Cardiac fibroblast (primary cell): ENCODE results near the gene CXCR5.

ENCODE experiments used
- DNase-seq, 2 donors: peaks; one replicate each; pipeline versions ENCODE4 v3.0.0 to v3.0.0-alpha.2; 2010; ENCODE audit warnings: low read depth in 2 of 2
- H3K4me3 ChIP-seq, 2 donors: replicated peaks in 1 of 2; 1 replicate in 1 of 2; 2 replicates in 1 of 2; pipeline ENCODE4 v1.5.1; 2011; ENCODE audit warnings: low read depth in 2 of 2, low read length in 2 of 2, mild to moderate bottlenecking in 2 of 2, moderate library complexity in 1 of 2
- TF ChIP-seq, protein P1 (sequence below): IDR thresholded peaks from one replicate; pipeline ENCODE4 v1.5.1; 2011; ENCODE audit warnings: low read depth, mild to moderate bottlenecking, low read length, inconsistent platforms

CXCR5 gene

DNA sequence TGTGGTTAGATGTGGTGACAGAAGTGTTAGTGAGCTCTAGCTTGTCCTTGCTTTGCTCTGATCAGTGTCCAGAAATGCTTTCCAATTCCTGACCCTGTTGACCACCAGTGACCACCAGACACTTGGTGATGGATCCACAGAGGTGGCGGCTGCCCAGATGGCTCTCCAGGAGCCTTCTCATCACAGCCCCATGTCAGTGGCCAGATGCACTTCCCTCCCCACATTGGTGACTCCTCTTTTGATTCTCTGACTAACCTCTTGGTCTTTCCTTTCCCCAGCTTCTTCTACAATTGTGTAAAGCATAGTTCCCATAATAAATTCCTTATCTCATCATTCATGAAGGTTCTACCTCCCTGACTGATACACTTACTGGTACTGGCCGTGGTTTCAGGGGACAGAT, 40.1 kb upstream of the CXCR5 start:
- H3K4me3 ChIP-seq: no peak overlapping the region
- TF ChIP-seq, protein P1, sequence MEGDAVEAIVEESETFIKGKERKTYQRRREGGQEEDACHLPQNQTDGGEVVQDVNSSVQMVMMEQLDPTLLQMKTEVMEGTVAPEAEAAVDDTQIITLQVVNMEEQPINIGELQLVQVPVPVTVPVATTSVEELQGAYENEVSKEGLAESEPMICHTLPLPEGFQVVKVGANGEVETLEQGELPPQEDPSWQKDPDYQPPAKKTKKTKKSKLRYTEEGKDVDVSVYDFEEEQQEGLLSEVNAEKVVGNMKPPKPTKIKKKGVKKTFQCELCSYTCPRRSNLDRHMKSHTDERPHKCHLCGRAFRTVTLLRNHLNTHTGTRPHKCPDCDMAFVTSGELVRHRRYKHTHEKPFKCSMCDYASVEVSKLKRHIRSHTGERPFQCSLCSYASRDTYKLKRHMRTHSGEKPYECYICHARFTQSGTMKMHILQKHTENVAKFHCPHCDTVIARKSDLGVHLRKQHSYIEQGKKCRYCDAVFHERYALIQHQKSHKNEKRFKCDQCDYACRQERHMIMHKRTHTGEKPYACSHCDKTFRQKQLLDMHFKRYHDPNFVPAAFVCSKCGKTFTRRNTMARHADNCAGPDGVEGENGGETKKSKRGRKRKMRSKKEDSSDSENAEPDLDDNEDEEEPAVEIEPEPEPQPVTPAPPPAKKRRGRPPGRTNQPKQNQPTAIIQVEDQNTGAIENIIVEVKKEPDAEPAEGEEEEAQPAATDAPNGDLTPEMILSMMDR: no peak

GRCh38 chr11:118845369-118845768, 38.3 kb upstream of the CXCR5 start:
- H3K4me3 ChIP-seq: no peak overlapping the region
- peak; percentile 12 to 68 for DNase-seq
- TF ChIP-seq, protein P1: no peak

More for the DNA sequence above, 40.1 kb upstream of the CXCR5 start:
- DNase-seq: no peak

GRCh38 chr11:118846181-118846935, 37.3 kb upstream of the CXCR5 start:
- TF ChIP-seq, protein P1: no peak
- DNase-seq: no peak
- H3K4me3 ChIP-seq: no peak overlapping the region

DNA sequence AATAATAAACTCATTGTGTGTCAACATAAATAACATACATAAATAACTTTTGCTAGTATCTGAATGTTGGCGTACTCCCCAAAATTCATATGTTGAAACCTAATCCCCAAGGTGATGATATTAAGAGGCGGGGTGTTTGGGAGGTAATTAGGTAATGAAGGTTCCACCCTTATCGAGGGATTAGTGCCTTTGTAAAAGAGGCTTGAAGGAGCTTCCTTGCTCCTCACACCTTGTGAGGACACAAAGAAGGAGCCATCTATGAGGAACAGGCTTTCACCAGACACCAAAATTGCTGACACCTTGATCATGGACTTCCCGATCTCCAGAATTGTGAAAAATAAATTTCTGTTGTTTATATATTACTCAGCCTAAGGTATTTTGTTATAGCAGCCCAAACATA, 33.9 kb upstream of the CXCR5 start:
- DNase-seq: no peak
- TF ChIP-seq, protein P1: no peak
- H3K4me3 ChIP-seq: no peak overlapping the region

DNA sequence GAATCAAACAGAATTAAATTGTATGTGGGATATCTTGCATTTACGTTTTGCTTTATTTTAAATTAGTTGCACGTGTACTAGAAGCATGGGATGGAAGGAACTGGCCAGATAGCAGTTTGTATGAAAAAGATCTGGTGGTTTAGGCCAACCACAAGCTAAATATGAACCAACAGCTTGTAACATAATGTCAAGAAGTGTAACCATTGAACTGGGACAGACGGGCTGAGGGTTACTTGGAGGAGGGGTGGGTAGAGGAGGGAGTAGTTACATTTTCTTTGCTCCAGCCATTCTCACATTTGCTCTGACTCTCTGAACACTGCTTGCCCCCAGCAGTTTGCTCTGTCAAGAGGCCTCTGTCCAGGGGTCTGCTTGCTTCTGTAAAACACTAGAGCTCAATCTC, 31.7 kb upstream of the CXCR5 start:
- no peak overlapping the region for H3K4me3 ChIP-seq
- DNase-seq: no peak
- TF ChIP-seq, protein P1: no peak

DNA sequence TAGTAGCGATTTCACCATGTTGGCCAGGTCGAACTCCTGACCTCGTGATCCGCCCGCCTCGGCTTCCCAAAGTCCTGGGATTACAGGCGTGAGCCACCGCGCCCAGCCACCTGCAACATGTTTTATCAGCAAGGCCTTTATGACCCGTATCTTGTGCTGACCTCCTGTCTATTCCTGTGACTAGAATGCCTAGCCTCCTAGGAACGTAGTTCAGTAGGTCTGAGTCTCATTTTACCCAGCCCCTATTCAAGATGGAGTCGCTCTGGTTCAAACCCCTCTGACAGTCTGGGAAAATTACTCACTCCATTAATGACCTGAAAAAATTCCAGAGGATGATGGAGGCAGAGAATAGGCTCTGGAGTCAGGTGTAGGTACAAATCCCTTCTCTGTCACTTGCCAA, 30.0 kb upstream of the CXCR5 start:
- TF ChIP-seq, protein P1: no peak
- no peak for DNase-seq
- H3K4me3 ChIP-seq: no peak overlapping the region

DNA sequence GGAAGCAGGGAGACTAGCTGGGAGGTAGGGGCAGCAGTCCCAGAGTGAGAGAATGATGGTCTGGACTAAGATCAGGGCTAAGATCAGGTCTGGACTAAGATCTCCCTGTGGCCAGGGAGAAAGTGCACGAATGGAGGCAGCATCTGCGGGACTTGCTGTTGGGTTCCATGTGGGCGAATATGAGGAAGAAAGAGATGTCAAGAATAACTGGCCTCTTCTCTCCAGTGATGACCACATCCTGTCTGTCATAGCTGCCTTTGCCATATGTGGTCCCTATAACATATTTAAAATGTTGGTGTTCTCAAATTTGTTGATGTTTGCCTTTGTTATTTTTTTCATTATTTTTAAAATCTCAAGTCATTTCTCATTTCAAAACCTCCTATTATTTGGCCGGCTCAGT, 27.4 kb upstream of the CXCR5 start:
- no peak overlapping the region for H3K4me3 ChIP-seq
- TF ChIP-seq, protein P1: no peak
- DNase-seq: no peak
